Astrocyte (in vitro differentiated cells and primary cell): ENCODE data around the gene AK5. TPM values are rescaled to one million over a fixed set of nuclear protein-coding genes. Genes with fewer than 3 reads are reported as not detected.

Experiments
- DNase-seq: peaks from one replicate; pipeline ENCODE4 v3.0.0-alpha.2; 2010; ENCODE audit warnings: low read depth
- FAIRE-seq: peaks from 2 replicates; lab custom pipeline; 2011; peaks lifted over from hg19 to GRCh38; lab: Jason Lieb, UNC
- H2AFZ ChIP-seq: 2 replicates; pipeline ENCODE4 v1.6.0; 2012; ENCODE audit warnings: low read depth, low read length, inconsistent platforms
- H3K27ac ChIP-seq: 2 replicates; pipeline ENCODE4 v1.5.1; 2011; ENCODE audit warnings: low read depth, low read length, inconsistent platforms
- H3K27me3 ChIP-seq: 2 replicates; pipeline ENCODE4 v1.6.0; 2011; ENCODE audit warnings: low read length, inconsistent platforms; ENCODE audit not compliant: insufficient read depth
- H3K36me3 ChIP-seq: 2 replicates; pipeline ENCODE4 v1.5.1; 2011; ENCODE audit warnings: low read length, inconsistent platforms; ENCODE audit not compliant: insufficient read depth
- H3K4me1 ChIP-seq: 2 replicates; pipeline ENCODE4 v1.5.1; 2011; ENCODE audit warnings: low read length, inconsistent platforms; ENCODE audit not compliant: insufficient read depth
- H3K4me2 ChIP-seq: 2 replicates; pipeline ENCODE4 v1.6.0; 2012; ENCODE audit warnings: low read length, inconsistent platforms
- H3K4me3 ChIP-seq: 2 replicates; pipeline ENCODE4 v1.5.1; 2011; ENCODE audit warnings: low read depth, mild to moderate bottlenecking, low read length, inconsistent platforms; ENCODE audit not compliant: insufficient read depth
- H3K79me2 ChIP-seq: 2 replicates; pipeline ENCODE4 v1.6.0; 2012; ENCODE audit warnings: mild to moderate bottlenecking, low read length, inconsistent platforms; ENCODE audit not compliant: insufficient read depth
- H3K9ac ChIP-seq: 2 replicates; pipeline ENCODE4 v1.6.0; 2012; ENCODE audit warnings: mild to moderate bottlenecking, low read length, inconsistent platforms
- H3K9me3 ChIP-seq: 2 replicates; pipeline ENCODE4 v1.5.1; 2012; ENCODE audit warnings: low read depth, mild to moderate bottlenecking, low read length, inconsistent platforms; ENCODE audit not compliant: insufficient read depth
- H4K20me1 ChIP-seq: 2 replicates; pipeline ENCODE4 v1.6.0; 2012; ENCODE audit warnings: low read length, inconsistent platforms; ENCODE audit not compliant: insufficient read depth
- H3K27ac Mint-ChIP-seq: one replicate; pipeline ENCODE4 v1.8.0; 2021; ENCODE audit warnings: mild to moderate bottlenecking, mixed read lengths; ENCODE audit not compliant: unreplicated experiment
- H3K27me3 Mint-ChIP-seq: one replicate; pipeline ENCODE4 v1.8.0; 2021; ENCODE audit warnings: low read depth, mixed read lengths; ENCODE audit not compliant: unreplicated experiment
- H3K36me3 Mint-ChIP-seq: one replicate; pipeline ENCODE4 v1.8.0; 2021; ENCODE audit warnings: low read depth, mixed read lengths; ENCODE audit not compliant: unreplicated experiment
- H3K4me1 Mint-ChIP-seq: one replicate; pipeline ENCODE4 v1.8.0; 2021; ENCODE audit warnings: low read depth, mixed read lengths; ENCODE audit not compliant: unreplicated experiment
- H3K4me3 Mint-ChIP-seq: one replicate; pipeline ENCODE4 v1.8.0; 2021; ENCODE audit warnings: mild to moderate bottlenecking, moderate library complexity, mixed read lengths; ENCODE audit not compliant: unreplicated experiment
- H3K9me3 Mint-ChIP-seq: one replicate; pipeline ENCODE4 v1.8.0; 2021; ENCODE audit warnings: mild to moderate bottlenecking, mixed read lengths; ENCODE audit not compliant: unreplicated experiment
- EZH2 ChIP-seq: IDR thresholded peaks from 2 replicates; pipeline ENCODE4 v1.6.1; 2012; ENCODE audit warnings: mild to moderate bottlenecking, low read length, inconsistent platforms; ENCODE audit not compliant: insufficient read depth
- total RNA-seq: library from RNA; stranded (reverse); gene quantifications from 2 replicates; pipeline ENCODE4 v1.2.1, GENCODE V29; 2021
- TF ChIP-seq, protein P1 (sequence below): IDR thresholded peaks from 2 replicates; pipeline ENCODE4 v1.5.1; 2011; ENCODE audit warnings: low read depth, mild to moderate bottlenecking, inconsistent platforms, low read length, moderate library complexity; ENCODE audit not compliant: insufficient read depth

AK5 gene
- total RNA-seq, 1 donor from 2014 or later = 4.4 TPM

DNA sequence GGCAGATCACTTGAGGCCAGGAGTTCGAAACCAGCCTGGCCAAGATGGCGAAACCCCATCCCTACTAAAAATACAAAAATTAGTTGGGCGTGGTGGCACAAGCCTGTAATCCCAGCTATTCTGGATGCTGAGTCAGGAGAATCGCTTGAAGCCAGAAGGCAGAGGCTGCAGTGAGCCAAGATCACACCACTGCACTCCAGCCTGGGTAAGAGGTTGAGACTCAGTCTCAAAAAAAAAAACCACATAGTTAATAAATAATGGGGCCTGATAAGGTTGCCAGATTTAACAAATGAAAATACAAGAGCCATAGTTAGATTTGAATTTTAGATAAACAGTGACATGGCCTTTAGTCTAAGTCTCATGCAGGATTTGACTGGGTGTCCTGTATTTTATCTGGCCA, 225.0 kb downstream of the AK5 start:
- Histone ChIP-seq H2AFZ (no peak overlapping the region), H3K36me3 (no peaks in the 10 kb centered on the region), H3K27ac (no peak overlapping the region), H3K4me1 (peaks cover 9% of the 10 kb centered on the region), H3K79me2 (no peaks in the 10 kb centered on the region), H3K9ac (no peak overlapping the region), H3K4me3 (no peak overlapping the region), H3K27me3 (no peaks in the 10 kb centered on the region), H3K4me2 (no peak overlapping the region), H4K20me1 (no peaks in the 10 kb centered on the region), H3K9me3 (no peaks in the 10 kb centered on the region)
- Mint-ChIP-seq H3K27me3 (no peaks in the 10 kb centered on the region), H3K36me3 (no peaks in the 10 kb centered on the region), H3K4me3 (no peak overlapping the region), H3K9me3 (no peaks in the 10 kb centered on the region), H3K4me1 (no peaks in the 10 kb centered on the region), H3K27ac (no peak overlapping the region)
- FAIRE-seq (no peak), DNase-seq (no peak)
- no peak for TF ChIP-seq EZH2
- TF ChIP-seq, protein P1, sequence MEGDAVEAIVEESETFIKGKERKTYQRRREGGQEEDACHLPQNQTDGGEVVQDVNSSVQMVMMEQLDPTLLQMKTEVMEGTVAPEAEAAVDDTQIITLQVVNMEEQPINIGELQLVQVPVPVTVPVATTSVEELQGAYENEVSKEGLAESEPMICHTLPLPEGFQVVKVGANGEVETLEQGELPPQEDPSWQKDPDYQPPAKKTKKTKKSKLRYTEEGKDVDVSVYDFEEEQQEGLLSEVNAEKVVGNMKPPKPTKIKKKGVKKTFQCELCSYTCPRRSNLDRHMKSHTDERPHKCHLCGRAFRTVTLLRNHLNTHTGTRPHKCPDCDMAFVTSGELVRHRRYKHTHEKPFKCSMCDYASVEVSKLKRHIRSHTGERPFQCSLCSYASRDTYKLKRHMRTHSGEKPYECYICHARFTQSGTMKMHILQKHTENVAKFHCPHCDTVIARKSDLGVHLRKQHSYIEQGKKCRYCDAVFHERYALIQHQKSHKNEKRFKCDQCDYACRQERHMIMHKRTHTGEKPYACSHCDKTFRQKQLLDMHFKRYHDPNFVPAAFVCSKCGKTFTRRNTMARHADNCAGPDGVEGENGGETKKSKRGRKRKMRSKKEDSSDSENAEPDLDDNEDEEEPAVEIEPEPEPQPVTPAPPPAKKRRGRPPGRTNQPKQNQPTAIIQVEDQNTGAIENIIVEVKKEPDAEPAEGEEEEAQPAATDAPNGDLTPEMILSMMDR = no peak

- H3K9me3 Mint-ChIP-seq = peaks cover 5% of the 10 kb centered on the region
- H3K36me3 Mint-ChIP-seq = no peaks in the 10 kb centered on the region
- Histone ChIP-seq H3K36me3 (no peaks in the 10 kb centered on the region), H3K4me2 (no peak overlapping the region), H3K9me3 (no peaks in the 10 kb centered on the region), H3K9ac (no peak overlapping the region), H4K20me1 (no peaks in the 10 kb centered on the region), H3K4me1 (peaks cover 15% of the 10 kb centered on the region), H2AFZ (no peak overlapping the region), H3K27me3 (no peaks in the 10 kb centered on the region), H3K27ac (no peak overlapping the region), H3K79me2 (no peaks in the 10 kb centered on the region), H3K4me3 (no peak overlapping the region)
- TF ChIP-seq, protein P1 = no peak
- no peak for TF ChIP-seq EZH2
- H3K27me3 Mint-ChIP-seq = no peaks in the 10 kb centered on the region
- no peak for DNase-seq
- FAIRE-seq = no peak
- no peak overlapping the region for H3K4me3 Mint-ChIP-seq
- H3K4me1 Mint-ChIP-seq = peaks cover 10% of the 10 kb centered on the region
- H3K27ac Mint-ChIP-seq = no peak overlapping the region
Observed at GRCh38 chr1:77509051-77509492, 227.3 kb downstream of the AK5 start.

GRCh38 chr1:77509898-77510297, 228.1 kb downstream of the AK5 start:
- Mint-ChIP-seq H3K27ac (no peak overlapping the region), H3K4me1 (peaks cover 18% of the 10 kb centered on the region), H3K36me3 (no peaks in the 10 kb centered on the region), H3K4me3 (no peak overlapping the region), H3K27me3 (no peaks in the 10 kb centered on the region), H3K9me3 (peaks cover 5% of the 10 kb centered on the region)
- TF ChIP-seq EZH2 = no peak
- TF ChIP-seq, protein P1 = no peak
- Histone ChIP-seq H2AFZ (no peak overlapping the region), H4K20me1 (no peaks in the 10 kb centered on the region), H3K79me2 (no peaks in the 10 kb centered on the region), H3K4me3 (no peak overlapping the region), H3K36me3 (no peaks in the 10 kb centered on the region), H3K27me3 (no peaks in the 10 kb centered on the region), H3K4me2 (no peak overlapping the region), H3K27ac (no peak overlapping the region), H3K9ac (no peak overlapping the region), H3K4me1 (peaks cover 23% of the 10 kb centered on the region), H3K9me3 (no peaks in the 10 kb centered on the region)
- FAIRE-seq (peak; percentile 13), DNase-seq (no peak)
